ENCODE results near the gene CLEC16A.

Gene CLEC16A

DNA sequence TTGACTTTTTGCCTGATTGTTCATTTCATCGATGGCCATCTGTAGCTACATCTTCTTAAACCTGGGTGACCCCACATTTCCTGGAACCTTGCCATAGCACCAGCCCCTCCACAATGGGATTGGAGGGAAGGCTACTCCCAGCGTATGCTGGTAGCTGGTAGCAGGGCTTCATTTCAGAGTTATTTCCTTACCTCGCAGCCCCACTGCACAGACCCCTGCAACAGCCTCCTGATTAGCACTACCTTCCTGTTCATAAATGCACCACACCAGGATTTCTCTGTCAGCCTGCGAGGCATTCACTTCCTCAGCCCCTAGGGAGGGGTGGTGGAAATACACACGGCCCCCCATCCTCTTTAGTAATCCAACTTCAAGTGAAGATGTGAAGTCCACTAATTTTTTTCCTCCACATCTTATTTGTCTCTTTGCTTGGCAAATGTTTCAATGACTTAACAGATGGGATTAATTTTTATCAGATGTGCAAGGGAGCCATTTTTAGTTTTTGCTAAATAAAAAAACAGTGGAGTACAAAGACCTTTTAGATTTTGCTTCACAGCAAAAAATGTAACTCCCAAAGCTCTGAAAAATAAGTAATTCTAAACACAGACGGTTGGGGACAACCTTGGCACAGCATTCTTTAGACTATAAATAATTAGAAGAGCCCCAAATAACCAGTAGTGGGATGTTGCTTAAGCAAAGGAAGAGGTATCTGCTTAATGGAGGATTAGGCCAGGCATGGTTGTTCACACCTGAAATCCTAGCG, 76.6 kb downstream of the CLEC16A start:
- DNase-seq, result no peak

DNA sequence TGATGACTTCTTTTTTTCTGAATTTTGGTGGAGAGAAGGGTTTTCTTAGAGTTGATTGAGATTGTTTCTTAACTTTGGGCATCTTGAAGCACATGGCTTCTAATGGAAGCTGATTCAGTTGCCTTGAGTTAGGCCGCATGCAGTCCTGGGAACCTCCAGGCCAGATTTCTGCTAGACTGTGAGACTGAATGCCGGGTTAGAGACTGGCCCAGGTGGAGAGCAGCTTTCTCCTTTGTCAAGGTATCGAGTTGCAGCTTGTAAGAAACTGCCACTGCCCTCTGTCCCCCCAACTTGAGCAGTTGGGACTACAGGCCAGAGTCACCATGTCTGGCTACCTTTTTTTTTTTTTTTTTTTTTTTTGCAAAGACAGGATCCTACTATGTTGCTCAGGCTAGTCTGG, 77.6 kb downstream of the CLEC16A start:
- no peak for DNase-seq

DNA sequence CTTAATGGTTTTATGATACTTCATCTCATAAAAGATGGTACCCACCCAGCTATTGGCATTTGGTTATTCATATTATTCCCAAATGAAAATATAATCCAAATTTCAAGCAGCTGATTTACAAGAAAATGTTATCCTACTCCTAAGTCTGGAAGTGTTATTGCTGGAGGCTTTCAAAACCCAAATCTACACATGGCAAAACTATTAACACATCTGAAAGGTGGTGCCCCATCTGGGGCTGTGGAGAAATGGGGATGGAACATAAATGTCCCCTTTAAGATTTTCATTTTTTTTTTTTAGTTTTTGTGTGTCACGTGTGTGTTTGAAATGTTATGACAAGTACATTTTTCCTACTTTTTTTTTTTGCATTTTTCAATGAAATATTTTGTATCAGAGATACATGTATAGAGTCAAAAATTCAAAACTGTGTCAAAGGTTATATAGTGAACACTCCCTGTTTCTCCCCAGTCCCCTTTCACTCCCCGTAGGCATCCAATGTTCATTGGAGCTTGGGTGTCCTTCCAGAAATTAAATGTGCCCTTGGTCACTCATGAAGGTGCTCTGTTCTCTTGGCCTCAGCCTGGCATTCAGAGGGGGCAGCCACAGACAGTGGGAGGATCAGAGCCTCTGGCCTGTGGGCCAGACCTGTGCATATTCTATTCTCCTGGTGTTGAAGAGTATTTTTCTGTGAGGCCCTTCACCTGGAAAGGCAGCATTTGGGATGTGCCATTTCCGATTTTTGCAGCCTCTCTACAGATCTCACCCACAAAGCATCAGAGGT, 79.1 kb downstream of the CLEC16A start:
- DNase-seq, result no peak

- no peak for DNase-seq
These were observed 80.1 kb downstream of the CLEC16A start for GRCh38 chr16:11024333-11025053.

DNA sequence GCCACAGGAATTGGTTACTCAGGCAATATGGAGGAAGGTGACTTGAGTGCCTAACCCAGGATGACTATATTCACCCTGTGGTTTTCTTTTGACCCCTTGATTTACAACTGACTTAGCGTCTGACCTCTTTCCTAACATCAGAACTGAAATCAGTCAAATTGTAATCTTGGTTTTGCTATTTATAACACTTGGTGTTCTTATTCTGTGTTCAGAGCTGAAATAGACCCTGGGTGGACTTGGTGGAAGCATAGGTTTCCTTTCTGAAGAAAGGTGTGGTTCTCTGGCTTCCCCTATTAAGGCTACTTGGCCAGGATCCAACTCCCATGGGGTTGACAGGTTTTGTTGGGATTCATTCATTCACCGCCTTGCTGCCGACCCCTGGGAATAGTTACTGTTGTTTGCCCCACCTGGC, 80.8 kb downstream of the CLEC16A start:
- DNase-seq, result no peak

GRCh38 chr16:11029948-11030347, 85.6 kb downstream of the CLEC16A start:
- DNase-seq, result no peak

DNA sequence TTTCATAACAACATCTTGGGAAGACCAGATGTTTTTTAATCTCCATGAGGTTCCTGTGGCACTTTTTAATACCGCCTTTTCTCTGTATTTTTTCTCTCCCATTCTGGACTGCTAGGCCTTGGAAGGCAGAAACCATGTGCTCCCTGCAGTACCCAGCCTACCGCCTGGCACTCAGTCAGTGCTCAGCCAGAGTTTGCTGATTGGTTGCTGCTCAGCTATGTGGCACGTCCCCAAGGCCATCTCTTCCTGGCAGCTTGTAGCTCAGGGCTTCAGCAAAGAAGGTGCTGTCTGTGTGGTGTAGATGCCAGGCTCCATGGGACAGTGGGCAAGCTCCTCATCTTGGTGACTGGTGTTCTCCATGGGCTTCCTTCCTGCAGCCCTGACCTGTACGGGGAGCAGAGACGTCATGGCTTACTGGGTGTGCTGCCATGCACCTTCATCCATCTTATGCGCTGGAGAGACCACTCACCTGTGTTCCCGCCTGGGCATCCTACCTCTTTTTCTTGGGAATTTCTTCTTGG, 86.7 kb downstream of the CLEC16A start:
- DNase-seq, result no peak

DNA sequence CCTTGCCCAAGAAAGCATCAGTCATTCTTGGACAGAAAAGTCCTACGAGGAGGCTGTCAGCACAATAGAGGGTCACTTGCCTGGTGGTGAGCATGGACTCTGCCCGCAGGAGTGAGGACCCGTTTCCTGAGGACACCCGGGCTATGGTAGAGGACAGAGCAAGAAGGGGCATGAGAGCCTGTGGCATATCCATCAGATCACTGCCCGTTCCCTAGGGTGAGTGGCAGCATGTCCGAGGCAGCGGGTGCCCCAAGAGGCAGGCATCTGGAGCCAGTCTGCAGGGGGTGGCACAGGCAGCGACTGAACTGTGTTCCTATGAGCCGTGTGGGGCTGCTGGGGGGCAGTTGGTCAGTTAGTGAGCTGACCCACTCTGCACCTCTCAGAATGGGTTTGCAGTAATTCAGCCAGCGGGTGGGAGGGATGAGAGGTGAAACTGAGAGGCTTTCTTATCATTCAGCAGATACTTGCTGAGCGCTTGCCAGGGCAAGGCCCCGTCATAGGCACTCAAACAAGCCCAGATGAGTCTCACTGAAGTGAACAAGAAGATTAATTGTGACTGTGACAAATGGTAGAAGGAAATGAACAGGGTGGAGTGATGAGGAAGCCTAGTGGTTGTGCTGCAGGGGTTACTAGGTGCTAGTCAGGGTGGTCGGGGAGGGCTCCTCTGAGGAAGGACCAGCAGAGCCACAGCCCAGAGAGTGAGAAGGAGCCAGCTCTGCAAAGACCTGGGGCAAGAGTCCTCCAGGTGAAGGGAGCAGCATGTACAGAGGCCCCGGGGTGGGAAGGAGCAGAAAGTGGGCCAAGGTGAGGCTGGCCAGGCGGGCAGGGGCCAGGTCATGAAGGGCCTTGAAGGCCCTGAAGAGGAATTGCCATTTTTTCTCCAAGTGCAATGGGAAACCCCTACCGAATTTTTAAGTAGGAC, 87.9 kb downstream of the CLEC16A start:
- no peak for DNase-seq

DNA sequence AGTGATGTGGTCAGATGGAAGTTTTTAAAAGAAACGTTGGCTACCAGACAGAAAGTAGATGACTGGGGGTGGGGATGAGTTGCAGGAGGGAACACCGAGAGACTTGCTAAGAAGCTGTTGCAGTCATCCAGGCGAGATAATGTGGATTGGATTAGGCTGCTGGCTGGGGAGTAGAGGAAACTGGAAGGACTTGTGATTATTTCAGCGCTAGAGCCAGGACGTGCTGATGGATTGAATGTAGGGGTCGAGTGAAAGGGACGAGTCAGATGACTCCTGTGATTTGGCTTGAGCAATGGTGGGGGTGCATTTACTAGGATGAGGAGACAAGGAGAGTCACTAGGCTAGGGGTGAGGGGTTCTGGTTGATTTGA, 88.5 kb downstream of the CLEC16A start:
- DNase-seq, result no peak

DNA sequence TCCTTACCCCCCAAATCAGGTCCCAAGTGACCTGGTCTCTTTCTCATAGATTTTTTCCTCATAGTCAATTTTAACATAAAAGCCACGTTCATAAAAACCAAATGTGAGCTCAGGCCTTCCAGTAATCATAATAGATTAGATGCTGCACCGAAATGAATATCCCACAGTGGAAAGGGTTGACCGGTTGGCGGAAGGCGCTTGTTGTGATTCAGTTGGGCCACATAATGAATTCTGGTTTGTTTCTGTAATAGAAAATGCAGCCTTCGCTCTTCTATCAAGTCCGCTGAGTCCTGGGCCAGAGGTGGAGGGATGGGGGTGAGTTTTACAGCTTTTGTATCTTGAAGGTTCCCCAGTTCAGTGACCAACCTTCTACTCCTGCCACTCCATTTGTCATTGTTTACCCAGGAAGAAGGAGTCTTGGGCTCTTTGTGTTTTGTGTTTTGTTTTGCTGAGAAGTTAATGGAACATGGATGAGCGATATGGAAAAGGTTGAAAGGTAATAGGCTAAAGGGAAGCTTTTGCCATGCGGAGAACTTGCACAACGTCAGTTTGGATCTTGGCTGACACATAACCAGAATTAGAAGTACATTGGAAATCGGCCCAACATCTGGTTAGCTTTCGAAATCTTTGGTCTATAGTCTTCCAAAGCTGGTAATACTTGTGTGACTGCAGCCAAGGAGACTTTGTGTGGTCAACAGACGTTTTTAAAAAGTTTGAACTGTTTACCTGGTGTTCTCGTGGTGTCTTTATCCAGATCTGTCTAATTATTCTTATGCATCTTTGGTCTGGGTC, 89.5 kb downstream of the CLEC16A start:
- DNase-seq, result no peak

- no peak for DNase-seq
These were observed 90.1 kb downstream of the CLEC16A start for GRCh38 chr16:11034481-11034931.

GRCh38 chr16:11035096-11035495, 90.7 kb downstream of the CLEC16A start:
- DNase-seq, result no peak

DNA sequence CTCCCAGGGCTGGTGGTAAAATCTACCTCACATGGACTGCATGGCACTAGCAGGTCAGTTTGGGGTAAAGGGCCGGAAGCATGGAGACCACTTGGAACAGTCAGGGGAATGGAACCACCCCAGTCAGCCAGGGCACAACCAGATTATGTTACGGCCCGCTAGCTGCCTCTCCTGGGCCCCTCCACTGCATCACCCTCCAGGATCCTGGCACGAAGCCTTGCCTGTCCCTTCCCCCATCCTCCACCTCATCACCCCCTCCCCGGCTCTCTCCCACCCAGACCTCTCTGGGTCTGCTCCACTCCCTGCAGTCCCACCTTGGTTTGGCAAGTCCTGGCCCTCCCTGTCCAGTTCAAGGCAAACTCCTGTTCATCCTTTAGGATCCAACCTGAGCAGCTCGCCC, 91.7 kb downstream of the CLEC16A start:
- DNase-seq, result no peak

- no peak for DNase-seq
These were observed 92.6 kb downstream of the CLEC16A start for GRCh38 chr16:11036868-11037410.

DNA sequence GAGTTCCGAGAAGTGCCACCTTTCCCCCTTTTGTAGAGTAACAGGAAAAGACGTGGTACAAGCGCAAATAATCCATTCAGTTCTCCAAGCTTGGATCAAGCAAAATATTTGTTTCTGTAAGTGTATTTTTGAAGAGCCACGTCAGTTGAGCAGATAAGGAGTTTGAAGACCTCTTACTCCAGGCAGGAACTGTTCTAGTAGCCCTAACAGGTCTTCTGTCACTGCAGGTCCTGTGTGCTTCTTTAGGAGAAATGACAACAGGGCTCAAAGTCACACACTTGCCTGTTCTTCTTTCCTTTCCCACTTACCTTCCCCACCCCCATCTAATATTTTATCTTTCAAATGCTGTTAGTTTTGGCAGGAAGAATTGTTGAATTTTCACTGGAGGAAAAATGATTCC, 93.9 kb downstream of the CLEC16A start:
- DNase-seq, result no peak

DNA sequence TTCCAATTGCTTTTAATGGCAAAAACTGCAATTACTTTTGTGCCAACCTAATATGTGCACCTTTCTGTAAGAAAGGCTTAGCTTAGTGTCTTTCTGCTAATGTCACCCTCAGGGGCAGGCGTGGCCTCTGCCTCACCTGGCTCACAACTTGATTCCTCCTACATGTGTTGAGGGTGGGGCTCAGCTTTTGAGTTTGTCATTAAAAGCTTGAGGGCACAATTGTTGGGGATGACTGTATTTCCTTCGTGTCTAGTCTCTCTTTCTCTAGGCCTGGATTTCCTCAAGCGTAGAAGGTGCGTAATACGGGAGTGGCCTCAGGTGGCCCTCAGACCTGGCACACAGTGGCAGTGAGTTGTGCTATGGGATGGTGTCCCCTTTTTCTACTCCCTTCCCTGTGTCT, 94.4 kb downstream of the CLEC16A start:
- no peak for DNase-seq

DNA sequence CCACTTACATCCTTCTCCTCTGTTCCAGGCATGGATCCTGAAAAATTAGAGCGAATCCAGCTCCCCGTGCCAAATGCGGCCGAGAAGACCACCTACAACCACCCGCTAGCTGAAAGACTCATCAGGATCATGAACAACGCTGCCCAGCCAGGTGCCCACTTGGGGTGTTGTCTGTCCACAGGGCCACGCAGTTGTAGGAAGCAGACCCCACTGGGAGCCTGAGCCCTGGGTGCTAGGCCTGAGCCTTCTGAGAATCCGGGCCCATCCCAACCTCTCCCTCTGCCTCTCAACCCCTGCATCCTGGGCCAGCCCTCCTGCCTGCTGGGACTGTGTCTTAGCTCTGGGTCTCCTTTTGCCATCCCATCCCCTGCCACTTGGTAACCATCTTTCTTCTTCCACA, 95.4 kb downstream of the CLEC16A start:
- DNase-seq, result no peak

- no peak for DNase-seq
These were observed 97.8 kb downstream of the CLEC16A start for GRCh38 chr16:11042191-11042590.

DNA sequence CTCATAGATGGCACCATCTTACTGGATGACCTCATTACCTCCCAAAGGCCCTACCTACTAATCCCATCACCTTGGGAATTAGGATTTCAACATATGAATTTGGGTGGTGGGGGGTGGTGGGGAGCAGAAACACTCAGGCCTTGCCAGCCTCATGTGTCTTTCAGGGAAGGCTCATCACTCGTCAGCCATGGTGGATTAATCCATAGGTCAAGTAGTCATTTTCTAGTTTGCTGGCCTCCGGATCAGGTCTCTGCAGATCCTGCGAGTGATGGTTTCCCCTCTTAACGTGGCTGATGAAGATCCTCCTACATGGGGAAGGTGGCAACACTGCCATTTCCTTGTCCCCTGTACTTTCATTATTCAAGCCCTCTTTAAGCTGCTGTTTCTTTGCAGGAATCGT, 101.1 kb downstream of the CLEC16A start:
- no peak for DNase-seq

- no peak for DNase-seq
These were observed 101.5 kb downstream of the CLEC16A start for GRCh38 chr16:11045846-11046245.

GRCh38 chr16:11046382-11046931, 102.1 kb downstream of the CLEC16A start:
- no peak for DNase-seq
